HG03108 (cell line): ENCODE results near the gene DNAAF6.

Experiments used
- ATAC-seq: cut with Tn5 transposase; IDR thresholded peaks from one replicate; pipeline ENCODE4 v1.9.1; 2021; ENCODE audit warnings: moderate library complexity; ENCODE audit not compliant: unreplicated experiment

Gene DNAAF6

DNA sequence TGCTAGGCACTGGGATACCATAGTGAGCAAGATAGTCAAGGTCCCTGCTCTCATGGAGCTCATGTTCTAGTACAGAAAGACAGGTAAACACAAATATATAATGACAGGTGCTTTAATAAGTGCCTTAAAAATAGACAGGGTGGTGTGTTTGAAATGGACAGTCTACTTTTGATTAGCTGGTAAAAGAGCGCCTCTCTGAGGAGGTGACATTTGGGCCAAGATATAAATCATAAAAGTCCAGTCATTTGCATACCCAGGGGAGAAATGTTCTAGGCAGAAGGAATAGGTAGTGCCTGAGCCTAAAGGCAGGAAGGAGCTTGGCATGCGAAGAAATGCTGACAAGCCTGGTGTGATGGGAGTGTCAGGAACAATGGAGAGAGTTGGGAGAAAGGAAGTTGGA is 83.6 kb downstream of the DNAAF6 start:
- ATAC-seq, result no peak

DNA sequence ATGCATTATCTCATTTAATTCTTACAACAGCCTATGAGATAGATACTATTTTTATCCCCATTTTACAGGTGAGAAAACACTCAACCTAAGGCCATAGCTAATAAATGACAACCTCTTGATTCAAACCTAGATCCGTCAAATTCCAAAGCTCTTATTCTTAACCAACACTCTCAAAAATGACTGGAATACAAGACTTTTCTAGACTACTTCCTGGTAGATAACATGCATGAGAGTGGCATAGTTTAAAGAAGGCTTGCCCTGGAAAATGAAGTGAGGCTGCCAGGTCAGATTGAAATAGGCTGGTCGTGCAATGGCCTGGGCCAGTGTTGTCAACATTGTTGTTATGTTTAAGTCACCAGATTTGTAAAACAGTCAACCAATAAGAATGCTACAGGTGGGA is 86.6 kb downstream of the DNAAF6 start:
- ATAC-seq, result no peak
